CD14-positive monocyte (primary cell): Measurements from ENCODE around the gene IL9R. TPM values are rescaled to one million over a fixed set of nuclear protein-coding genes. Genes with fewer than 3 reads are reported as not detected.

Source experiments
- DNase-seq, 3 donors: peaks; one replicate each; pipeline ENCODE4 v3.0.0-alpha.2; 2011 to 2022
- H2AFZ ChIP-seq: 2 replicates; pipeline ENCODE4 v1.6.0; 2012; ENCODE audit warnings: mild to moderate bottlenecking, low read depth, low read length, inconsistent platforms; ENCODE audit not compliant: insufficient read depth, poor library complexity, severe bottlenecking
- H3K27ac ChIP-seq, 2 donors: 1 replicate in 1 of 2; 2 replicates in 1 of 2; pipeline ENCODE4 v1.5.1; 2012 to 2013; ENCODE audit warnings: low read length in 2 of 2, control low read depth in 1 of 2, inconsistent platforms in 1 of 2, low read depth in 1 of 2, mild to moderate bottlenecking in 1 of 2
- H3K27me3 ChIP-seq, 2 donors: one replicate each; pipeline versions ENCODE4 v1.6.0 to v1.6.1; 2011 to 2013; ENCODE audit warnings: low read length in 2 of 2; ENCODE audit not compliant: control insufficient read depth in 2 of 2, insufficient read depth in 2 of 2
- H3K36me3 ChIP-seq, 2 donors: replicated peaks in 1 of 2; 1 replicate in 1 of 2; 2 replicates in 1 of 2; pipeline versions ENCODE4 v1.5.1 to v1.6.1; 2012 to 2013; ENCODE audit warnings: low read length in 2 of 2, control low read depth in 1 of 2, inconsistent platforms in 1 of 2, mild to moderate bottlenecking in 1 of 2; ENCODE audit not compliant: insufficient read depth in 2 of 2, control insufficient read depth in 1 of 2
- H3K4me1 ChIP-seq, 2 donors: 1 replicate in 1 of 2; 2 replicates in 1 of 2; pipeline versions ENCODE4 v1.5.1 to v1.6.1; 2012 to 2013; ENCODE audit warnings: low read length in 2 of 2, control low read depth in 1 of 2, inconsistent platforms in 1 of 2, mild to moderate bottlenecking in 1 of 2, moderate library complexity in 1 of 2; ENCODE audit not compliant: insufficient read depth in 2 of 2, control insufficient read depth in 1 of 2
- H3K4me2 ChIP-seq: replicated peaks from 2 replicates; pipeline ENCODE3; 2012; ENCODE audit warnings: low read length, moderate library complexity, mild to moderate bottlenecking; ENCODE audit not compliant: poor library complexity, severe bottlenecking; ENCODE audit errors: extremely low read depth
- H3K4me3 ChIP-seq, 3 experiments: fragments of 200-600 bp in 1 of 3; sonication (generic) in 1 of 3; replicated peaks in 1 of 3; 1 replicate in 2 of 3; 2 replicates in 1 of 3; pipeline ENCODE4 v1.5.1; 2011 to 2013; ENCODE audit warnings: low read length in 3 of 3, mild to moderate bottlenecking in 3 of 3, control low read depth in 2 of 3, low read depth in 2 of 3, inconsistent platforms in 1 of 3, moderate library complexity in 1 of 3
- H3K79me2 ChIP-seq: 2 replicates; pipeline ENCODE4 v1.6.0; 2012; ENCODE audit warnings: mild to moderate bottlenecking, control low read depth, inconsistent platforms, low read length, moderate library complexity; ENCODE audit not compliant: insufficient read depth
- H3K9ac ChIP-seq: 2 replicates; pipeline ENCODE4 v1.6.0; 2017; ENCODE audit warnings: low read length, mild to moderate bottlenecking; ENCODE audit not compliant: insufficient read depth, poor library complexity, severe bottlenecking
- H3K9me3 ChIP-seq, 2 donors: replicated peaks in 1 of 2; 1 replicate in 1 of 2; 2 replicates in 1 of 2; pipeline versions ENCODE4 v1.5.1 to v1.6.1; 2012 to 2013; ENCODE audit warnings: low read length in 2 of 2, control low read depth in 1 of 2; ENCODE audit not compliant: control insufficient read depth in 1 of 2, insufficient read depth in 1 of 2
- H4K20me1 ChIP-seq: 2 replicates; pipeline ENCODE4 v1.6.0; 2012; ENCODE audit warnings: mild to moderate bottlenecking, low read length, control low read depth, moderate library complexity; ENCODE audit not compliant: insufficient read depth
- H3K27ac Mint-ChIP-seq, 7 donors: one replicate each; pipeline ENCODE4 v1.8.0; 2020; ENCODE audit warnings: mild to moderate bottlenecking in 7 of 7, mixed read lengths in 7 of 7, moderate library complexity in 6 of 7, inconsistent platforms in 2 of 7
- H3K27me3 Mint-ChIP-seq, 3 donors: one replicate each; pipeline ENCODE4 v1.8.0; 2021 to 2022; ENCODE audit warnings: low read depth in 3 of 3, mild to moderate bottlenecking in 3 of 3, mixed read lengths in 3 of 3, moderate library complexity in 3 of 3, inconsistent platforms in 1 of 3
- H3K36me3 Mint-ChIP-seq, 2 donors: one replicate each; pipeline ENCODE4 v1.8.0; 2020; ENCODE audit warnings: mixed read lengths in 2 of 2, inconsistent platforms in 1 of 2, mild to moderate bottlenecking in 1 of 2
- H3K4me1 Mint-ChIP-seq: one replicate; pipeline ENCODE4 v1.8.0; 2020; ENCODE audit warnings: mild to moderate bottlenecking, mixed read lengths
- H3K4me3 Mint-ChIP-seq, 2 donors: one replicate each; pipeline ENCODE4 v1.8.0; 2020; ENCODE audit warnings: mild to moderate bottlenecking in 2 of 2, mixed read lengths in 2 of 2, moderate library complexity in 1 of 2
- H3K9me3 Mint-ChIP-seq, 7 donors: one replicate each; pipeline ENCODE4 v1.8.0; 2020 to 2022; ENCODE audit warnings: mixed read lengths in 7 of 7, mild to moderate bottlenecking in 6 of 7, moderate library complexity in 6 of 7, inconsistent platforms in 2 of 7
- CTCF ChIP-seq: fragments of 200-600 bp; IDR thresholded peaks from one replicate; pipeline ENCODE4 v1.8.0; 2022; ENCODE audit warnings: antibody characterized with exemption, mild to moderate bottlenecking
- WGBS: methylation state at CpG from one replicate; pipeline ENCODE4 v1.1.5; 2013; ENCODE audit warnings: missing lambda C conversion rate; ENCODE audit not compliant: insufficient coverage; 5-methylcytosine and 5-hydroxymethylcytosine counted together
- intact Hi-C, 2 donors: fragments of 100-400 bp; cut with micrococcal nuclease; formaldehyde crosslinking; loops; one replicate each; pipeline versions ENCODE4 v1.15.0 to v1.15.1; 2023
- polyA plus RNA-seq, 3 donors: library from polyadenylated mRNA; depleted of rRNA in 1 of 3; unstranded in 2 of 3; stranded (reverse) in 1 of 3; fragments of 300-500 nt in 2 of 3; fragments of >200 nt in 1 of 3; fragmentation: Illumina TruSeq in 2 of 3; gene quantifications; 1 replicate in 2 of 3; 2 replicates in 1 of 3; pipeline ENCODE4 v1.2.3, GENCODE V29; 2012 to 2021

Gene IL9R
- polyA plus RNA-seq, 3 donors = 0.25 to 1.0 (median 0.85) TPM

- Histone ChIP-seq H2AFZ (no peak overlapping the region), H3K4me2 (no peak overlapping the region), H4K20me1 (no peaks in the 10 kb centered on the region), H3K27me3 (no peaks in the 10 kb centered on the region), H3K36me3 (no peaks in the 10 kb centered on the region), H3K4me1 (no peaks in the 10 kb centered on the region), H3K4me3 (no peak overlapping the region), H3K27ac (no peak overlapping the region), H3K9me3 (peaks cover 12 to 19% of the 10 kb centered on the region in 2 donors), H3K79me2 (no peaks in the 10 kb centered on the region), H3K9ac (no peak overlapping the region)
- H3K36me3 Mint-ChIP-seq = no peaks in the 10 kb centered on the region
- no peak overlapping the region for H3K4me3 Mint-ChIP-seq
- H3K9me3 Mint-ChIP-seq = peaks cover 6 to 15% (median 12%) of the 10 kb centered on the region in 7 donors
- peaks cover 0 to 3% (median 1%) of the 10 kb centered on the region in 3 donors for H3K27me3 Mint-ChIP-seq
- no peaks in the 10 kb centered on the region for H3K4me1 Mint-ChIP-seq
- 96% methylated on average over 3 of the region's 5 CpGs for WGBS
- no peak for TF ChIP-seq CTCF
- H3K27ac Mint-ChIP-seq = no peak overlapping the region
- intact Hi-C loops = no loop called here
- DNase-seq = no peak
Measured at GRCh38 chrX:155959018-155959587, 38.4 kb upstream of the IL9R start.

DNA sequence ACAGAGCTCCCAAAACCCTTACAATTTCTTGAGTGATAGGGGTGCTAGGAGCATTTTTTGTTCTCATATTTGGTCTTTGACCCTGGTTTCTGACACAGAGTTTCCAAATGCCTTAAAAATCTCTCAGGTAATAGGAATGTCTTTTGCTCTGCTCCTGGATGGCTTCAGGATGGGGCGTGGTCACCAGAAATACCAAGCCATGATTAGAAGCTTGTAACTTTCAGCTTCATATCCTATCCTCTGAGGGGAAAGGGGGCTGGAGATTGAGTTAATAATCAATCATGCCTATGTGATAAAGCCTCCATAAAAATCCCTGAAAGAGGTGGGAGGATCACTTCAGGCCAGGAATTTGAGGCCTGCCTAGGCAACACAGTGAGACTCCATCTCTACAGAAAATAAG is 34.6 kb upstream of the IL9R start:
- Histone ChIP-seq H4K20me1 (no peaks in the 10 kb centered on the region), H3K9me3 (peaks cover 9 to 13% of the 10 kb centered on the region in 2 donors), H3K4me1 (no peaks in the 10 kb centered on the region), H3K9ac (no peak overlapping the region), H3K79me2 (no peaks in the 10 kb centered on the region), H3K4me3 (no peak overlapping the region), H2AFZ (no peak overlapping the region), H3K27ac (no peak overlapping the region), H3K27me3 (no peaks in the 10 kb centered on the region), H3K36me3 (no peaks in the 10 kb centered on the region), H3K4me2 (no peak overlapping the region)
- Mint-ChIP-seq H3K27me3 (peaks cover 0 to 6% (median 1%) of the 10 kb centered on the region in 3 donors), H3K4me3 (no peak overlapping the region), H3K36me3 (no peaks in the 10 kb centered on the region), H3K4me1 (no peaks in the 10 kb centered on the region), H3K27ac (peak overlapping the region in 1 of 7 donors; percentile 54), H3K9me3 (peaks cover 4 to 20% (median 13%) of the 10 kb centered on the region in 7 donors)
- no CpG with 5 or more reads among the region's 1 CpG for WGBS
- intact Hi-C loops = no loop called here
- no peak for TF ChIP-seq CTCF
- no peak for DNase-seq
